GM21528 (cell line): ENCODE data around the gene ATP2C2.

Experiments used
- ATAC-seq: cut with Tn5 transposase; IDR thresholded peaks from one replicate; pipeline ENCODE4 v1.9.1; 2021; ENCODE audit warnings: mild to moderate bottlenecking, moderate library complexity; ENCODE audit not compliant: unreplicated experiment, low FRiP score

The ATP2C2 gene

GRCh38 chr16:84463221-84463620 is 94.9 kb downstream of the ATP2C2 start:
- no peak for ATAC-seq

- ATAC-seq: no peak
Observed at GRCh38 chr16:84464116-84464515, 95.8 kb downstream of the ATP2C2 start.

- no peak for ATAC-seq
Observed at GRCh38 chr16:84465154-84465553, 96.8 kb downstream of the ATP2C2 start.

DNA sequence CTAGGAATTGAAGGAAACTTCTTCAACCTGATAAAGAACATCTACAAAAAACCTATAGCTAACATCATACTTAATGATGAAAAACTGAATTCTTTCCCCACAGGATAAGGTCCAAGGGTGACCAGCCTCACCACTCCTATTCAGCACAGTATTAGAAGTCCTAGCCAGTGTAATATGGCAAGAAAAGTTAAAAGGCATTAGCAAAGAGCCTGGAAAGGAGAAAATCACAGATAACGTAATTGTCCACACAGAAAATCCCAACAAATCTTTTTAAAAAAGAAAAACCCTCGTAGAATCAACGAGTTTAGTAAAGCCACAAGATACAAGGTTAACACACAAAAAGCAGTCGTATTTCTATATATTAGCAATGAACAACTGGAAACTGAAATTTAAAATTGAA is 98.4 kb downstream of the ATP2C2 start:
- ATAC-seq: no peak

GRCh38 chr16:84467256-84467655 is 98.9 kb downstream of the ATP2C2 start:
- no peak for ATAC-seq

- ATAC-seq: no peak
Observed at GRCh38 chr16:84467709-84468108, 99.4 kb downstream of the ATP2C2 start.

DNA sequence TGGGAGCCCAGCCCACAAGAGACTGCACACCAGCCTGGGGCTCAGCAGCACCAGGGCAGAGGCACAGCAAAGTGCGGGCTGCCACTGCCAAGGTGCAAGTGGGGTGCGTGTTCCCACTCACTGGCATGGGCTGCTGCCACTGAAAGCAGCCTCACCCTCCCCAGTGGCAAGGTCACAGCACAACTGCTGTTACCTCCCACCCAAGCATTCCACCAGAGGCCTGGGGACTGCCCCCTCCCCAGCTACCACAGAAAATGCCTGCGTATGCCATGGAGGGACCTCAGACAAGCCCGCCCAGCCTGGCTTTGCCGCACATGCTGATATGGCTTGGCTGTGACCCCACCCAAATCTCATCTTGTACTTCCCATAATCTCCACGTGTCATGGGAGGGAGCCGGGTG is 103.0 kb downstream of the ATP2C2 start:
- ATAC-seq: no peak

GRCh38 chr16:84471966-84472365 is 103.6 kb downstream of the ATP2C2 start:
- no peak for ATAC-seq

GRCh38 chr16:84475643-84476240 is 107.4 kb downstream of the ATP2C2 start:
- ATAC-seq: no peak

DNA sequence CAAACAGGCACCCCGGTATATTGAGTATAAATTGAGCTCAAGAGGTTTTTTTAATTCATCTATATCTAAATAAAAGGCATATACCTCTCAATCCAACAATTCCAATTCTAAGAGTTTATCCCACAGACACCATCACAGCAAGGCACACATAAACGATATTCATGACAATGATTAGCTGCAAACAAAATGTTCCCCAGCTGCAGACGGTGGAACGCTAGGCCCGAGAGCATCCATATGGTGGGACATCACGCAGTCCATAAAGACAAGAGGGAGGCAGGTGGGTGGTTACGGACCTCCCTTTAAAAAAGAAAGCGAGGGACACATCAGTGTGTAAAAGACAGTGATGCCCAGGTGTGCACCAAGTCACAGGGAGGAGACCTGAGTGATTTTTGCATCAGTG is 108.1 kb downstream of the ATP2C2 start:
- ATAC-seq: no peak

DNA sequence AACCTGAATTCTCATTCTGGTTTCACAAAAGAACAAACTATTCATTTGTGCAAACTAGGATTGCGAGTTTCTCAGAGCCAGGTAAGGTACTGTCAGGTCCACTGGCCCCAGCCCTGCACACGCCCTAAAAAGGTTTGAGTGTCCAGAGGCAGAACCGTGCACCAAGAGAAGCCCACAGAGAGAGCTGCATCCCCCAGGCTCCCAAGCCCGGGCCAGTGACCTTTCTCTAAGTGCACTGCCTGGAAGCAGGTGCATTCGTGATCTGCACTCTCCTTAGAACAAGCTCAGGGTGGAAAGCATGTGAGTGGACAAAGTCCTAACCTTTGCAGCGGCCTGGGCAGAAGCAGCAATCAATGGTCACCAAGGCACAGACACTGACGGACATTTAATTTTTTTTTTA is 109.3 kb downstream of the ATP2C2 start:
- ATAC-seq: no peak

DNA sequence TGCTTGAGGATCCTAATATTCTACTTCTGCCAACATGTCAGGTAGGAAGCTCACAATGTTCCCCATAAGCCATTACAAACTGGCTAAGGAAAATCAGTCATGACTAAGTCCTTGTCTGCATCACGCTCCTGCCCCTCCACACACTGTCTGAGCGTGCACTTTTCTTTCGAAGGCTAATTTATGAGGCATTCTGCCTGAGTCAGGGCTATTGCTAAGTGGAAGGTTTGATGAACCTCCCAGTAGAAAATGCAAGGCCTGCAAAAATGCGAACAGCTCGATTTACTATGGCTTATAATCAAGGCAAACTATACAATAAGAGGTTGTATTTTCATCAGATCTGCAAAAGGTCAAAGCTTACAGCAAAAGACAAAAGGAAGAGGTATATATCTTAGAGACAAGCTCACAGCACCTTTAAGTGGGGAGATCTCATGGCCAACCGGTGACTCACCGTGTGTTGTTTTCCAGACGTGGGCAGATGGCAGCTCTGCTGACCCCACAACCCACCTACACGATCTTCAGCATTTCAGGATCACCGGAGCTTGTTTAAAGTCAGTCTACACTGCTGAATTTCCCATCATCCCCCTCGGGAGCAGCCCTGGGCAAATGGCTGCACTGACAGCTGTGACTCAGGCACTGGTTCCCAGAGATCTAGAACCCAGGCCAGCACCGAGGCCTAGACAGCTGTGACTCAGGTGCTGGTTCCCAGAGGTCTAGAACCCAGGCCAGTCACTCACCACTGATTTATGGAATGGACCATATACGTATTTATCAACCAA is 110.0 kb downstream of the ATP2C2 start:
- no peak for ATAC-seq

- no peak for ATAC-seq
Observed at GRCh38 chr16:84479716-84480450, 111.5 kb downstream of the ATP2C2 start.

DNA sequence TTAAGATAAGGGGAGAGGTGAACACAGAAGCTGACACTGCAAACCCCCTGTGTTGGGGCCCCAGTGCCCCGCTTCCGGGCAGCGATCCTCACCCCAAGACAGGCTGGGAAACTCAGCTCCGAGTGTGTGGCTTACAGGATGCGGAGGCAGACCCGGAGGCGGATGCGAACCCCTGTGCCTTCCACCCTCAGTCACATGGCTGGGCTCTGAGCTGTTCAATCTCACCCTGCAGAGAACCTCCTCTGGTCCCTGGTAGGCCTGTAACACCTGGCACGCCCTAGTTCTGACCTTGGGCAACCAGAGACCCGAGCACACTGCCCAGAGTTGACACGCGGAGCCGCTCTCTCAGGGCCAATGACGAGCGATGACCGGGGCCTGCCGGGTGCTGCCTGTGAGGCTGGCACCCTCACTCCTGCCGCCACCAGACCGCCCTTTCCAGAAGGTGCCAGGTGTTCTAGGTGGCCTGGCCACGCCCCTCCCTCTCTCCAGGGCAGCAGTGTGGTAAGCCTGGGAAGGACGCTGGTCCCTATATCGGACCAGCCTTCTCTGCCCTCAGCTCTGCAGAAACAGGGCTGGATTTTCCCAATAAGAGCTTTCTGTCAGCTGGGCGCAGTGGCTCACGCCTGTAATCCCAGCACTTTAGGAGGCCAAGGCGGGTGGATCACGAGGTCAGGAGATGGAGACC is 112.9 kb downstream of the ATP2C2 start:
- ATAC-seq: no peak

GRCh38 chr16:84482001-84482891 is 113.9 kb downstream of the ATP2C2 start:
- ATAC-seq: no peak

DNA sequence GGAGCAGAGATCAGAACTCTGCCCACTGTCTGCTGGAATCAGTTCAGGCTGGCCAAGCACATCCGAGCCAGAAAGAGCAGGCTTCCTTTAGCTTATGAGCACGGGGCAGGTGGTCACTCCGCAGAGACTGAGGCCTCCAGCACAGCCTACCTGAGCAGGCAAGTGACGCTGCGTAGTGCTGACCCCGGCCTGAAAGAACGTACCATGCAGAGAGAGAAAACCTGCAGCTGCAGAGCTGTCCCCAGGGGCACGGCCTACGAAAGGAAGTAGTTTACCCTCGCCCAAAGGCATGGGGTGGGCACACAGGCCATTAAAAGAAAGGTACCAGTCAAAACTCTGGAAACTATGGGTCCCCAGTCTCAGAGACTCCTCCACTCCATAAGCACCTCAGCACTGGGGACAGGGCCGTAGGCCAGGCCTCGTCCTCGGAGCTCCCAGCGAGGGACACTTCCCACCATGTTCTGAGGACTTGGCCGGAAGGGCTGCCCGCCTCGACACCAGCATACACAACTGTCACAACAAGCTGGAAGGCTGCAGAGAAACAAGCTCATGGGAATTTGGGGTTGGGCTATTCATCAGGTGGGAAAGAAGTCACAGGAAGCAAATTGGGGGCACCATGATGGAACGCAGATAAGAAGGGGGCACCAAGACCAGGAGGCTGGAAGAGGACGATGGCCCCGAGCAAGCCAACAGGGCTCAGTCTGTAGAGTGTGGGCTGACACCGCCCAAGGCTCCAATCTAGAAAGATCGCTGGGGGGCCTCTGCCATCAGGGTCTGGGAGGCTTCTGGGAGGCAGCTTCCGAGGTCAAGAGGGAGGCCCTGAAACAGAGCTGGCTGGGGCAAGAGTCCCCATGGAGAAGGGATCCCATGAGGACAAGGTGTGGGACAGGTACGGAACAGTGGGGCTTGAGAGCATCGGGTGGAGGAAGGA is 114.9 kb downstream of the ATP2C2 start:
- ATAC-seq: no peak

GRCh38 chr16:84483882-84484565 is 115.7 kb downstream of the ATP2C2 start:
- ATAC-seq: no peak

DNA sequence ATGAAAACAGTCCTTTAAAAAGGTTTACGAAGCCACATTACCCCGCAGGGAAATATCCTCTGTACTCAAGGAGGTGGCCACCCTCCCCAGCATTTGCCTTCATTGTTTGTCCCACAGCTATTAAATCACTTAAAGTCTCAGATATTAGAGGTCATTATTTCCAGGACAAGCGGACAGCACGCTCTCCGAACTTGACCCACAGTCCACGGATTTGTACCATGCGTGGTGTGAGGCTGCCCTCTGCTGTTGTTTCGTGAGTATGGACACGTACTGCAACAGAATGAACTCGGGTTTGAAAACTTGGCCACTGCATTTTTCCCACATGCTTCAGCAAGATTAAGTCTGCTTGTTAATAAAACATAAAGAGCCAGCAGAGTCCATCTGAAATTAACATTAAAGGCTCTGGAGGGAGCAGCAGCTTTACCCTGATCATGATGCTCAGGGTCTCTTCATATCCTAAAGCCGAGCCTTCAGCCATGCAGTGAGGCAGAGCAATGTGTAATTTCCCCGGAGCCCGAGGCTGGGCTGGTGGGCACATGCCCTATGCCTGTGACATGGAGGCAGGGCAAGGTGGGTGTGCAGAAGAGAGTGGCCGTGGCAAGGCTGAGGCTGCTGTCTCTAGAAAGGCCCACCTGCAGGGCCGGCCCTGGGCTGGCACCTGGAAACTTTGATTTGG is 116.4 kb downstream of the ATP2C2 start:
- ATAC-seq: no peak
